ENCODE measurements around the gene NDUFS8.

NDUFS8 gene

DNA sequence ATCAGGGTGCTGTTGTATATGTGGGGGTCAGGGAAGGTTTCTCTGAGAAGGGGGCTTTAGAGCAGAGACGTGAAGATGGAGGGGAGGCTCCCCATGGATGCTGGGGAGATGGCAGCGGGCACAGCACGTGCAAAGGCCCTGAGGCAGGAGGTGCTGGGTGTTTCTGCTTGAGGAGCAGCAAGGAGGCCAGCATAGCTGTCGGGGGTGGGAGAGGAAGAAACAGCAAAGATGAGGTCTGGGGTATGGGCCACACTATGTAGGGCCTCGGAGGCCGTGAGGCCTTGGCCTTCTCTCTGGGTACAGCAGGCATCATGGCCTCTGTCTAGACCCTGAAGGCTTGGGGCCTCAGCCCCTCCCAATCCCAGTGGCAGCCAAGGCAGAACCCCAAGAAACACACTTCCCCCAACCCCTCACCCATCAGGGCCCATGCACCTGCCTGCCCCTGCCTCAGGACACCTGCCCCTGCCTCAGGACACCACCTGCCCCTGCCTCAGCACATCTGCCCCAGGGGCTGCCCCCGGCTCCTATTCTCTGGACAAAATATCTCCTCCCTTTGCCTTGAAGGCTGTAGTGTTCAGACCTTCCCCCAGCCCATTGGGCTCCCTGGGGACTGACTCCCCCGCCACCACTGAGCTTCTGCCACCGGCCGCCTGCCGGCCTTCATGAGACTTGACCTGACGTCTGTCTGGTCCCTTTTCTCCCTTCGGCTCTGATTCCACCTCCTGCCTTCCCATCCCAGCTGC, 14.1 kb upstream of the NDUFS8 start:
- TF ChIP-seq, protein P1, sequence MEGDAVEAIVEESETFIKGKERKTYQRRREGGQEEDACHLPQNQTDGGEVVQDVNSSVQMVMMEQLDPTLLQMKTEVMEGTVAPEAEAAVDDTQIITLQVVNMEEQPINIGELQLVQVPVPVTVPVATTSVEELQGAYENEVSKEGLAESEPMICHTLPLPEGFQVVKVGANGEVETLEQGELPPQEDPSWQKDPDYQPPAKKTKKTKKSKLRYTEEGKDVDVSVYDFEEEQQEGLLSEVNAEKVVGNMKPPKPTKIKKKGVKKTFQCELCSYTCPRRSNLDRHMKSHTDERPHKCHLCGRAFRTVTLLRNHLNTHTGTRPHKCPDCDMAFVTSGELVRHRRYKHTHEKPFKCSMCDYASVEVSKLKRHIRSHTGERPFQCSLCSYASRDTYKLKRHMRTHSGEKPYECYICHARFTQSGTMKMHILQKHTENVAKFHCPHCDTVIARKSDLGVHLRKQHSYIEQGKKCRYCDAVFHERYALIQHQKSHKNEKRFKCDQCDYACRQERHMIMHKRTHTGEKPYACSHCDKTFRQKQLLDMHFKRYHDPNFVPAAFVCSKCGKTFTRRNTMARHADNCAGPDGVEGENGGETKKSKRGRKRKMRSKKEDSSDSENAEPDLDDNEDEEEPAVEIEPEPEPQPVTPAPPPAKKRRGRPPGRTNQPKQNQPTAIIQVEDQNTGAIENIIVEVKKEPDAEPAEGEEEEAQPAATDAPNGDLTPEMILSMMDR (IDR thresholded peaks at IDR 0.05; ENCODE audit: low read depth, low read length, missing control alignments): no peak
- no peak for DNase-seq (ENCODE audit: low read depth)
- H3K4me3 ChIP-seq (ENCODE audit: low read depth, low read length): no peak overlapping the region

- TF ChIP-seq, protein P1 (IDR thresholded peaks at IDR 0.05; ENCODE audit: low read depth, low read length, missing control alignments): no peak
- no peak overlapping the region for H3K4me3 ChIP-seq (ENCODE audit: low read depth, low read length)
- no peak for DNase-seq (ENCODE audit: low read depth)
Observed at GRCh38 chr11:68016904-68017817, 13.3 kb upstream of the NDUFS8 start.

DNA sequence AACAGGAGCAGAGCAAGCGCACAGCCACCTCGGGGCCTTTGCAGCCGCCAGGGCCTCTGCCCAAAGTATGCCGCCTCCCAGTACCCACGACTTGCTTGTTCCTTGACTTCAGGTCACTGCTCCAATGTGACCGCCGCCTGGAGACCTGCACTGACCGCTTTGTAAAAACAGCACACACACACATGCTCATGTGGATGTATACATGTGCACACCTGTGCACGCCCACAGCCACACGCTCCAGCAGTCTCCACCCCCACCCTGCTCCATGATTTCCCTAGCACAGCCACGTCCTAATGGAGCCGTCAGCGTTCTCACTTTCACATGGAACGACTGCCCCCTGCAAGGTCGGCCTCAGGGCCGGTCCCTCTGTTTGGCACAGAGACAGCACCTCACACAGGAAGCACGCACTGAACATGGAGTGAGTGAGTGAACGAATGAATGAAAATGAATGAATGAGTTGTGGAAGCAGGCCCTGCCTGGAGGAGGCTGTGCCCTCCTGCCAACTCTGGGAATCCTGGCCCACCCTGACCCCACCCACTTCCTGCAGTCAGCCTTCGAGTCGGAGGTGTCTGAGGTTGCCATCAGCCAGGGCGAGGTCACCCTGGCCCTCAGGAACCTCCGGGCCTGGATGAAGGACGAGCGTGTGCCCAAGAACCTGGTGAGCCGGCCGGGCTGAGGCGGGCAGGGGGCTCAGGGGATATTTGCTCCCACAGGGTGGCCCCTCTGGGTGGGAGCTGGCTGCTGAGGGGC, 12.3 kb upstream of the NDUFS8 start:
- H3K4me3 ChIP-seq (ENCODE audit: low read depth, low read length): no peak overlapping the region
- TF ChIP-seq, protein P1 (IDR thresholded peaks at IDR 0.05; ENCODE audit: low read depth, low read length, missing control alignments): no peak
- no peak for DNase-seq (ENCODE audit: low read depth)

DNA sequence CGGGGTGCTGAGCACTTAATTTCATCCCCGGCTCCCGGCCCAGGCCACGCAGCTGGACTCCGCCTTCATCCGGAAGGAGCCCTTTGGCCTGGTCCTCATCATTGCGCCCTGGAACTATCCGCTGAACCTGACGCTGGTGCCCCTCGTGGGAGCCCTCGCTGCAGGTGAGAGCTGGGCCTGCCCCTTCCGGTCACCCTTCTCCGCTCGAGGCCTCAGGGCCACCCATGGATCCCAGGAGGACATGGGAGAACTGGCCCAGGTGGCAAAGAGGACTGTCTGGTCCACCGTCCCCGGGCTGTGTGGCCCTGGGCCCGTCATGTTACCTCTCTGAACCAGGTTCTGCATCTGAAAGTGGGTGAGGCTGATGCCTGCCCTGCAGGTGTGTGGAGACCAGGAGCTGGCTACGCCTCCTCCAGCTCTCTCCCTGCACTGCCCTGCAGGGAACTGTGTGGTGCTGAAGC, 11.7 kb upstream of the NDUFS8 start:
- H3K4me3 ChIP-seq (ENCODE audit: low read depth, low read length): no peak overlapping the region
- TF ChIP-seq, protein P1 (IDR thresholded peaks at IDR 0.05; ENCODE audit: low read depth, low read length, missing control alignments): no peak
- DNase-seq (ENCODE audit: low read depth): no peak

DNA sequence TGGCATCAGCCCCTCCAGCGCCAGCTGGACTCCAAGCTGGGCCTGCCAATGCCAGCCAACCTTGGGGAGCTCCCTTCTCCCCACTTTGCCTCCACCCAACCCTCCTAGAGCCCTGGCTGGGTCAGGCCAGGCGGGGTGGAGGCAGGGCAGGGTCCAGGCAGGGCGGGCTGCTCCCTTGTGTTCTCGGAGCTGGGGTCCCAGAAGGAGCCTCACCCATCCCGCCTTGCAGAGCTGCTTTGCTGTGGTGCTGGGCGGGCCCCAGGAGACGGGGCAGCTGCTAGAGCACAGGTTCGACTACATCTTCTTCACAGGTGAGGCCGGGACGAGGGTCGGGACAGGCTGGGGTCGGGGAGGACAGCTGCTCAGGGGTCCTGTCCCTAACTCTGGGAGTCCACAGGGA, 11.0 kb upstream of the NDUFS8 start:
- no peak for DNase-seq (ENCODE audit: low read depth)
- TF ChIP-seq, protein P1 (IDR thresholded peaks at IDR 0.05; ENCODE audit: low read depth, low read length, missing control alignments): no peak
- H3K4me3 ChIP-seq (ENCODE audit: low read depth, low read length): no peak overlapping the region

GRCh38 chr11:68020575-68020974, 9.9 kb upstream of the NDUFS8 start:
- TF ChIP-seq, protein P1 (IDR thresholded peaks at IDR 0.05; ENCODE audit: low read depth, low read length, missing control alignments): peak; percentile 17
- DNase-seq (ENCODE audit: low read depth): no peak
- H3K4me3 ChIP-seq (ENCODE audit: low read depth, low read length): no peak overlapping the region

Data from GM12864 (cell line).